ENCODE measurements around the gene ADARB2. TPM values are rescaled to one million over a fixed set of nuclear protein-coding genes. Genes with fewer than 3 reads are reported as not detected.

ADARB2 gene
- total and polyA plus RNA-seq, 4 donors = 0.22 to 1.3 (median 0.55) TPM

DNA sequence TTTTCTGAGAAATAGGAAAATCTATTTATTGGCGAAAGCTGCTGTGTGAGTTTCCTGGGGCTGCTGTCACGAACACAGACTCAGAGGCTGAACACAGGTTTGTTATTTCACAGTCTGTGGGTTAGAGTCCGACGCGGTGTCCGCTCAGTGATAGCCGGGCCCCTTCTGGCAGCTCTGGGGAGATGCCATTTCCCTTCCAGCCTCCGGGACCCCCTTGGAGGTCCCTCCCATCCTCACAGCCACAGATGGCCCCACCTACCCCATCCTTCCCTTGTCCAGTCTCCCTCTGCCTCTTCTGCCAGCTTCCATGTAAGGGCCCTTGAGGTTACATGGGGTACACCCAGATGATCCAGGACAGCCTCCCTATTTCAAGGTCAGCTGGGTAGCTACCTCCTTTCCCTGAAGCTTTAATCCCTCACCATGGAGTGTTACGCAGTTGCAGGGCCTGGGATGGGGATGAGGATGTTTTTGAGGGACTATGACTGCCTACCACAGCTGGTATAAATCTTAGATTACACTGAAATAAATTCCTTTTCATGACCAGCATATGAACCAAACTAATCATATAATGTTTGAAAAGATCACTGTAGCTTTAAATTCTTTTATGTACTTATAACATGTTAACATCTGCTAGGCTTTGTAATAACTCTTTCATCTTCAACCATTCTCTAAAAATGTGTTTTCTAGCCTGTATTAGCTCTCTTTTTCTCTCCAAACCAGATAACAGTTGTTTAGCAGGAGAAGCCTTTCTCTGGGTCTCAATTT, 582.6 kb downstream of the ADARB2 start:
- ATAC-seq (ENCODE audit: insufficient read depth, low FRiP score) = no peak
- WGBS, 2 donors = 81 to 82% methylated on average over 9 of the region's 9 CpGs

DNA sequence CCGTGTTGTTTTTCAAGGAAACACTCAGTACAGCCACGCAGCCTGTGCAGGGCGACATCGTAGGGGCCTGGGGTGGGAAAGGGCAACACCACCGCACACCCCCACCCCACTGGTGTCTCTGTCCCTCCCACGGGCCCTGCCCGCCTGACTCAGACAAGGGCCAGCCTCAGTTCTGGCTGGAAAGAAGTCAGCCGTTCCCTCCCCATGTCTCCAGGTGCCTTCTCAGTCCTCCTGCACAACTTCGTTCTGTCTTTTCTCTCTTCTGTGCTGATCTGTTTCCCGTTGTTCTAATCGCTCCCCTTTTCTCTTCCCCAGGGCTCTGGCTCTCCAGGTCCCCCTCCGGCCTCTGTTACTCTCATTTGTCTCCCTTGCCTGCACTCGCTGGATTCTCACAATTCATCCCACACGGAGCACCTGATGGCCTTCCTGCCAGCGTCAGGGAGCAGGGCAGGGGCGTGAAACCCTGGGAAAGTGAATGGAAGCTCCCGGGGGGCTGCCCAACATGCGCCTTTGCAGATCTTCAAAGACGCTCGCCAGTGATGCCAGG, 583.4 kb downstream of the ADARB2 start:
- H3K4me1 ChIP-seq (ENCODE audit: control insufficient read depth in 5 of 5, insufficient read depth in 5 of 5, low read length in 5 of 5) = peaks cover 0 to 36% (median 8%) of the 10 kb centered on the region in 5 donors
- DNase-seq (no peak), ATAC-seq (ENCODE audit: insufficient read depth, low FRiP score) (no peak)
- H3K9me3 ChIP-seq (ENCODE audit: control insufficient read depth in 4 of 4, insufficient read depth in 3 of 4, low read length in 3 of 4) = peaks cover 0 to 2% (median 0%) of the 10 kb centered on the region in 4 donors
- H3K36me3 ChIP-seq (ENCODE audit: control insufficient read depth in 4 of 4, insufficient read depth in 4 of 4, low read length in 4 of 4) = no peaks in the 10 kb centered on the region
- H3K4me3 ChIP-seq = no peak overlapping the region
- TF ChIP-seq, protein P1, sequence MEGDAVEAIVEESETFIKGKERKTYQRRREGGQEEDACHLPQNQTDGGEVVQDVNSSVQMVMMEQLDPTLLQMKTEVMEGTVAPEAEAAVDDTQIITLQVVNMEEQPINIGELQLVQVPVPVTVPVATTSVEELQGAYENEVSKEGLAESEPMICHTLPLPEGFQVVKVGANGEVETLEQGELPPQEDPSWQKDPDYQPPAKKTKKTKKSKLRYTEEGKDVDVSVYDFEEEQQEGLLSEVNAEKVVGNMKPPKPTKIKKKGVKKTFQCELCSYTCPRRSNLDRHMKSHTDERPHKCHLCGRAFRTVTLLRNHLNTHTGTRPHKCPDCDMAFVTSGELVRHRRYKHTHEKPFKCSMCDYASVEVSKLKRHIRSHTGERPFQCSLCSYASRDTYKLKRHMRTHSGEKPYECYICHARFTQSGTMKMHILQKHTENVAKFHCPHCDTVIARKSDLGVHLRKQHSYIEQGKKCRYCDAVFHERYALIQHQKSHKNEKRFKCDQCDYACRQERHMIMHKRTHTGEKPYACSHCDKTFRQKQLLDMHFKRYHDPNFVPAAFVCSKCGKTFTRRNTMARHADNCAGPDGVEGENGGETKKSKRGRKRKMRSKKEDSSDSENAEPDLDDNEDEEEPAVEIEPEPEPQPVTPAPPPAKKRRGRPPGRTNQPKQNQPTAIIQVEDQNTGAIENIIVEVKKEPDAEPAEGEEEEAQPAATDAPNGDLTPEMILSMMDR (IDR thresholded peaks at IDR 0.05; ENCODE audit: control extremely low read depth, extremely low read depth) = no peak
- H3K27ac ChIP-seq (ENCODE audit: low read depth in 1 of 2, low read length in 1 of 2) = no peak overlapping the region
- H3K9ac ChIP-seq (ENCODE audit: insufficient read depth in 1 of 2, low read length in 2 of 2) = no peak overlapping the region
- 78 to 80% methylated on average over 20 of the region's 20 CpGs for WGBS, 2 donors
- H3K27me3 ChIP-seq (ENCODE audit: control insufficient read depth in 3 of 3, insufficient read depth in 3 of 3, low read length in 2 of 3) = no peaks in the 10 kb centered on the region

More for the DNA sequence above, 582.6 kb downstream of the ADARB2 start:
- Histone ChIP-seq H3K4me3 (no peak overlapping the region), H3K36me3 (ENCODE audit: control insufficient read depth in 4 of 4, insufficient read depth in 4 of 4, low read length in 4 of 4) (no peaks in the 10 kb centered on the region), H3K9ac (ENCODE audit: insufficient read depth in 1 of 2, low read length in 2 of 2) (no peak overlapping the region), H3K9me3 (ENCODE audit: control insufficient read depth in 4 of 4, insufficient read depth in 3 of 4, low read length in 3 of 4) (peaks cover 0 to 2% (median 0%) of the 10 kb centered on the region in 4 donors), H3K27me3 (ENCODE audit: control insufficient read depth in 3 of 3, insufficient read depth in 3 of 3, low read length in 2 of 3) (no peaks in the 10 kb centered on the region), H3K27ac (ENCODE audit: low read depth in 1 of 2, low read length in 1 of 2) (no peak overlapping the region), H3K4me1 (ENCODE audit: control insufficient read depth in 5 of 5, insufficient read depth in 5 of 5, low read length in 5 of 5) (peaks cover 0 to 31% (median 3%) of the 10 kb centered on the region in 5 donors)
- DNase-seq = peak; percentile 39 to 80 (median 68)
- TF ChIP-seq, protein P1 (IDR thresholded peaks at IDR 0.05; ENCODE audit: control extremely low read depth, extremely low read depth) = no peak

DNA sequence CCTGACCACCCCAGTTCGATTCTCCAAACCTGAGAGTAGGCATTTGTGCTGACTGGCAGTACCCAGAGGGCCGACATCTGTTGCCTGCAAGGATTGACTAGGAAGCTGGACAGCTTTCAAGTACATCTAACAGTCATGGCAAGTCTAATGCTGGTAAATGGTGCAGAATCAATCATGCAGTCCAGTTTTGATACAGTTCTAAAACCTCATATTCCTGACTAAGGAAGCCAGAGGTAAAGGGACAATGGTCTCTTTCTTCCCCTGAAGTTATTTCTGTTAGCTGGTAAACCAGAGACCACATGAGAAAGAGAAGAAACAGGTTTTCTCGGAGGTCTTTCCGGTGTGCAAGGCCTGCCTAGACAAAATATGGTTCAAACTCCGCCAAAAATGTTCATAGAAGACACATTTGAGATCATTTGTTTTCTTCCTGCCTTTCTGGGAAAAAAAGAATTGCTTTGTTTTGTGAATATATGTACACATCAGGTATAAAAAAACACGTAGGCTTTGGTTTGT, 584.0 kb downstream of the ADARB2 start:
- TF ChIP-seq, protein P1 (IDR thresholded peaks at IDR 0.05; ENCODE audit: control extremely low read depth, extremely low read depth) = no peak
- ATAC-seq (ENCODE audit: insufficient read depth, low FRiP score) (no peak), DNase-seq (no peak)
- H3K9ac ChIP-seq (ENCODE audit: insufficient read depth in 1 of 2, low read length in 2 of 2) = no peak overlapping the region
- no peak overlapping the region for H3K4me3 ChIP-seq
- WGBS, 2 donors = 85 to 93% methylated on average over 6 of the region's 6 CpGs
- peaks cover 0 to 2% (median 0%) of the 10 kb centered on the region in 4 donors for H3K9me3 ChIP-seq (ENCODE audit: control insufficient read depth in 4 of 4, insufficient read depth in 3 of 4, low read length in 3 of 4)
- no peaks in the 10 kb centered on the region for H3K27me3 ChIP-seq (ENCODE audit: control insufficient read depth in 3 of 3, insufficient read depth in 3 of 3, low read length in 2 of 3)
- H3K27ac ChIP-seq (ENCODE audit: low read depth in 1 of 2, low read length in 1 of 2) = no peak overlapping the region
- H3K4me1 ChIP-seq (ENCODE audit: control insufficient read depth in 5 of 5, insufficient read depth in 5 of 5, low read length in 5 of 5) = peaks cover 0 to 36% (median 8%) of the 10 kb centered on the region in 5 donors
- no peaks in the 10 kb centered on the region for H3K36me3 ChIP-seq (ENCODE audit: control insufficient read depth in 4 of 4, insufficient read depth in 4 of 4, low read length in 4 of 4)
